H9 (cell line): Measurements from ENCODE around the gene ARHGAP29. TPM values are rescaled to one million over a fixed set of nuclear protein-coding genes. Genes with fewer than 3 reads are reported as not detected.

ENCODE experiments used
- DNase-seq: peaks from one replicate; pipeline ENCODE4 v3.0.0-alpha.2; 2017
- H2AFZ ChIP-seq: one replicate; pipeline ENCODE4 v1.6.1; 2013; ENCODE audit warnings: mild to moderate bottlenecking, low read length, control low read depth, moderate library complexity
- H2AK5ac ChIP-seq: 2 replicates; pipeline ENCODE4 v1.6.1; 2013; ENCODE audit warnings: low read length, control low read depth, mixed read lengths; ENCODE audit not compliant: insufficient read length
- H2BK120ac ChIP-seq: one replicate; pipeline ENCODE4 v1.6.1; 2013; ENCODE audit warnings: low read depth, mild to moderate bottlenecking, low read length, control low read depth, inconsistent platforms; ENCODE audit not compliant: poor library complexity, severe bottlenecking
- H2BK12ac ChIP-seq: 2 replicates; pipeline ENCODE4 v1.6.1; 2013; ENCODE audit warnings: low read length, control low read depth, mixed read lengths, low read depth; ENCODE audit not compliant: insufficient read length
- H2BK15ac ChIP-seq: 2 replicates; pipeline ENCODE4 v1.6.1; 2013; ENCODE audit warnings: low read depth, low read length, control low read depth
- H2BK20ac ChIP-seq: one replicate; pipeline ENCODE4 v1.6.1; 2013; ENCODE audit warnings: low read depth, mild to moderate bottlenecking, low read length, control low read depth, inconsistent platforms; ENCODE audit not compliant: poor library complexity, severe bottlenecking
- H2BK5ac ChIP-seq: 2 replicates; pipeline ENCODE4 v1.6.1; 2013; ENCODE audit warnings: low read length, control low read depth, mixed read lengths; ENCODE audit not compliant: insufficient read length
- H3K14ac ChIP-seq: 2 replicates; pipeline ENCODE4 v1.6.1; 2013; ENCODE audit warnings: low read length, control low read depth; ENCODE audit not compliant: insufficient read depth
- H3K18ac ChIP-seq: 2 replicates; pipeline ENCODE4 v1.6.1; 2013; ENCODE audit warnings: low read depth, mild to moderate bottlenecking, mixed read lengths, low read length, control low read depth; ENCODE audit not compliant: insufficient read length
- H3K23ac ChIP-seq: 2 replicates; pipeline ENCODE4 v1.6.1; 2013; ENCODE audit warnings: low read length, control low read depth, mixed read lengths, low read depth; ENCODE audit not compliant: insufficient read length
- H3K23me2 ChIP-seq: 2 replicates; pipeline ENCODE4 v1.6.1; 2013; ENCODE audit warnings: low read depth, mild to moderate bottlenecking, mixed read lengths, low read length, control low read depth; ENCODE audit not compliant: insufficient read length, poor library complexity, severe bottlenecking
- H3K27ac ChIP-seq: 2 replicates; pipeline ENCODE4 v1.5.1; 2013; ENCODE audit warnings: low read length, control low read depth, mixed read lengths, low read depth; ENCODE audit not compliant: insufficient read length
- H3K27me3 ChIP-seq: 2 replicates; pipeline ENCODE4 v1.6.1; 2013; ENCODE audit warnings: low read length, control low read depth, inconsistent platforms; ENCODE audit not compliant: insufficient read depth
- H3K4ac ChIP-seq: 2 replicates; pipeline ENCODE4 v1.6.1; 2013; ENCODE audit warnings: low read depth, mild to moderate bottlenecking, control low read depth, inconsistent platforms, low read length, moderate library complexity
- H3K4me1 ChIP-seq: 2 replicates; pipeline ENCODE4 v1.6.1; 2013; ENCODE audit warnings: low read length, control low read depth, inconsistent platforms; ENCODE audit not compliant: insufficient read depth
- H3K4me2 ChIP-seq: 2 replicates; pipeline ENCODE4 v1.6.1; 2013; ENCODE audit warnings: low read length, control low read depth, mixed read lengths; ENCODE audit not compliant: insufficient read length, insufficient read depth
- H3K56ac ChIP-seq: 2 replicates; pipeline ENCODE4 v1.6.1; 2013; ENCODE audit warnings: low read depth, mild to moderate bottlenecking, mixed read lengths, low read length, control low read depth; ENCODE audit not compliant: insufficient read length
- H3K79me1 ChIP-seq: 2 replicates; pipeline ENCODE4 v1.6.1; 2013; ENCODE audit warnings: low read depth, mild to moderate bottlenecking, moderate library complexity, low read length, control low read depth, inconsistent platforms; ENCODE audit not compliant: insufficient read depth, poor library complexity, severe bottlenecking
- H3K79me2 ChIP-seq: 2 replicates; pipeline ENCODE4 v1.6.1; 2013; ENCODE audit warnings: low read length, control low read depth, inconsistent platforms; ENCODE audit not compliant: insufficient read depth
- H3K9ac ChIP-seq: 2 replicates; pipeline ENCODE4 v1.6.1; 2013; ENCODE audit warnings: low read length, control low read depth, mixed read lengths; ENCODE audit not compliant: insufficient read length; ENCODE audit errors: extremely low read depth
- H3K9me3 ChIP-seq: one replicate; pipeline ENCODE4 v1.6.1; 2013; ENCODE audit warnings: low read depth, low read length, inconsistent platforms; ENCODE audit not compliant: control insufficient read depth
- H3T11ph ChIP-seq: one replicate; pipeline ENCODE4 v1.6.1; 2013; ENCODE audit warnings: mild to moderate bottlenecking, low read length, control low read depth, inconsistent platforms
- H4K20me1 ChIP-seq: one replicate; pipeline ENCODE4 v1.6.1; 2013; ENCODE audit not compliant: control insufficient read depth, insufficient read length, insufficient read depth
- H4K5ac ChIP-seq: 2 replicates; pipeline ENCODE4 v1.6.1; 2013; ENCODE audit warnings: low read depth, mild to moderate bottlenecking, mixed read lengths, low read length, control low read depth; ENCODE audit not compliant: insufficient read length
- H4K8ac ChIP-seq: replicated peaks from 2 replicates; pipeline ENCODE4 v1.6.1; 2013; ENCODE audit warnings: low read length, control low read depth, mixed read lengths, low read depth; ENCODE audit not compliant: insufficient read length
- H4K91ac ChIP-seq: 2 replicates; pipeline ENCODE4 v1.6.1; 2013; ENCODE audit warnings: low read depth, mild to moderate bottlenecking, moderate library complexity, mixed read lengths, low read length, control low read depth; ENCODE audit not compliant: insufficient read length
- H3K27ac Mint-ChIP-seq, 3 experiments: 2 replicates in 2 of 3; 3 replicates in 1 of 3; pipeline ENCODE4 v1.8.0; 2020 to 2021; ENCODE audit warnings: mixed read lengths in 3 of 3, mild to moderate bottlenecking in 1 of 3, moderate library complexity in 1 of 3
- H3K27me3 Mint-ChIP-seq: 2 replicates; pipeline ENCODE4 v1.8.0; 2021; ENCODE audit warnings: low read depth, mild to moderate bottlenecking, moderate library complexity, mixed read lengths
- H3K36me3 Mint-ChIP-seq, 3 experiments: 2 replicates in 2 of 3; 3 replicates in 1 of 3; pipeline ENCODE4 v1.8.0; 2020 to 2021; ENCODE audit warnings: low read depth in 3 of 3, mixed read lengths in 3 of 3; ENCODE audit not compliant: insufficient read depth in 1 of 3
- H3K4me1 Mint-ChIP-seq, 2 experiments: 2 replicates each; pipeline ENCODE4 v1.8.0; 2020; ENCODE audit warnings: mixed read lengths in 2 of 2
- H3K4me3 Mint-ChIP-seq, 2 experiments: 2 replicates in 1 of 2; 3 replicates in 1 of 2; pipeline ENCODE4 v1.8.0; 2020 to 2021; ENCODE audit warnings: mild to moderate bottlenecking in 2 of 2, mixed read lengths in 2 of 2, moderate library complexity in 1 of 2
- H3K9me3 Mint-ChIP-seq, 2 experiments: 2 replicates in 1 of 2; 3 replicates in 1 of 2; pipeline ENCODE4 v1.8.0; 2020; ENCODE audit warnings: mild to moderate bottlenecking in 2 of 2, mixed read lengths in 2 of 2, moderate library complexity in 1 of 2
- WGBS: extraction: QIAGEN DNeasy Blood & Tissue Kit; methylation state at CpG from one replicate; pipeline ENCODE4 v1.1.7; 2013; ENCODE audit warnings: missing lambda C conversion rate, low lambda C conversion rate, mixed read lengths; ENCODE audit not compliant: insufficient read length; ENCODE audit errors: extremely low coverage; 5-methylcytosine and 5-hydroxymethylcytosine counted together
- total RNA-seq: library from RNA; stranded (reverse); gene quantifications from 2 replicates; pipeline ENCODE4 v1.2.1, GENCODE V29; 2021
- TF ChIP-seq, protein P1 (sequence below): fragments of 200-600 bp; sonication (generic); conservative IDR thresholded peaks from 3 replicates; pipeline ENCODE4 v1.8.0; 2021; ENCODE audit warnings: antibody characterized with exemption, mild to moderate bottlenecking

Gene ARHGAP29
- total RNA-seq, 1 experiment from 2014 or later: 1.3 TPM

DNA sequence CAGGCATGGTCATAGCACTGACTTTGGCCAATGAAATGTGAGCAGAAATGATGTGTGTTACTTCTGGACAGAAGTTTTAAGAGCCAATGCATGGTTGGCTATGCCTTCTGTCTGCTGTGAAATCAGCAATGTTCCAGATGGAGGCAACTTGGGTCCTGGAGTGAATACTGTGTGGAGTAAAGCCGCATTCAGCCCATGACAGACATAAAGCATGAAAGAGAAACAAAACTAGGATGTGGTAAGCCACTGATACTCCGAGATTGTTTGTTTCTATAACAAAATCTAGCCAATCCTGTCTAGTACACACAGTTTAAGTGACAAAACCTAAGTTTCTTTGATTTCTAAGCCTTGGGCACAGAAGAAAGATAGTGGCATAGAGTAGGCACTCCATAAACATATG, 47.1 kb upstream of the ARHGAP29 start:
- Mint-ChIP-seq H3K9me3 (no peaks in the 10 kb centered on the region), H3K27me3 (peaks cover 30% of the 10 kb centered on the region), H3K27ac (no peak overlapping the region), H3K4me1 (no peaks in the 10 kb centered on the region), H3K36me3 (no peaks in the 10 kb centered on the region), H3K4me3 (no peak overlapping the region)
- H3K18ac ChIP-seq: no peak overlapping the region
- no peaks in the 10 kb centered on the region for H3K4me1 ChIP-seq
- WGBS: no CpG with 5 or more reads among the region's 2 CpGs
- H2BK20ac ChIP-seq: no peak overlapping the region
- no peak overlapping the region for H3K27ac ChIP-seq
- H4K5ac ChIP-seq: no peak overlapping the region
- no peak overlapping the region for H3K23ac ChIP-seq
- H3K79me1 ChIP-seq: no peaks in the 10 kb centered on the region
- no peak overlapping the region for H4K8ac ChIP-seq
- TF ChIP-seq, protein P1, sequence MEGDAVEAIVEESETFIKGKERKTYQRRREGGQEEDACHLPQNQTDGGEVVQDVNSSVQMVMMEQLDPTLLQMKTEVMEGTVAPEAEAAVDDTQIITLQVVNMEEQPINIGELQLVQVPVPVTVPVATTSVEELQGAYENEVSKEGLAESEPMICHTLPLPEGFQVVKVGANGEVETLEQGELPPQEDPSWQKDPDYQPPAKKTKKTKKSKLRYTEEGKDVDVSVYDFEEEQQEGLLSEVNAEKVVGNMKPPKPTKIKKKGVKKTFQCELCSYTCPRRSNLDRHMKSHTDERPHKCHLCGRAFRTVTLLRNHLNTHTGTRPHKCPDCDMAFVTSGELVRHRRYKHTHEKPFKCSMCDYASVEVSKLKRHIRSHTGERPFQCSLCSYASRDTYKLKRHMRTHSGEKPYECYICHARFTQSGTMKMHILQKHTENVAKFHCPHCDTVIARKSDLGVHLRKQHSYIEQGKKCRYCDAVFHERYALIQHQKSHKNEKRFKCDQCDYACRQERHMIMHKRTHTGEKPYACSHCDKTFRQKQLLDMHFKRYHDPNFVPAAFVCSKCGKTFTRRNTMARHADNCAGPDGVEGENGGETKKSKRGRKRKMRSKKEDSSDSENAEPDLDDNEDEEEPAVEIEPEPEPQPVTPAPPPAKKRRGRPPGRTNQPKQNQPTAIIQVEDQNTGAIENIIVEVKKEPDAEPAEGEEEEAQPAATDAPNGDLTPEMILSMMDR: no peak
- H4K91ac ChIP-seq: no peak overlapping the region
- H3T11ph ChIP-seq: no peak overlapping the region
- H2BK12ac ChIP-seq: no peak overlapping the region
- no peak overlapping the region for H2BK120ac ChIP-seq
- H2BK15ac ChIP-seq: no peak overlapping the region
- no peak overlapping the region for H2AK5ac ChIP-seq
- H3K4ac ChIP-seq: no peak overlapping the region
- H2AFZ ChIP-seq: no peak overlapping the region
- H3K14ac ChIP-seq: no peak overlapping the region
- no peaks in the 10 kb centered on the region for H4K20me1 ChIP-seq
- no peaks in the 10 kb centered on the region for H3K27me3 ChIP-seq
- H2BK5ac ChIP-seq: no peak overlapping the region
- no peaks in the 10 kb centered on the region for H3K9me3 ChIP-seq
- H3K9ac ChIP-seq: no peak overlapping the region
- no peak overlapping the region for H3K4me2 ChIP-seq
- DNase-seq: no peak
- no peaks in the 10 kb centered on the region for H3K23me2 ChIP-seq
- H3K56ac ChIP-seq: no peak overlapping the region
- H3K79me2 ChIP-seq: no peaks in the 10 kb centered on the region
